ENCODE data around the gene PAH. TPM values are rescaled to one million over a fixed set of nuclear protein-coding genes. Genes with fewer than 3 reads are reported as not detected.

PAH gene
- total RNA-seq, 2 experiments from 2014 or later, result not detected

DNA sequence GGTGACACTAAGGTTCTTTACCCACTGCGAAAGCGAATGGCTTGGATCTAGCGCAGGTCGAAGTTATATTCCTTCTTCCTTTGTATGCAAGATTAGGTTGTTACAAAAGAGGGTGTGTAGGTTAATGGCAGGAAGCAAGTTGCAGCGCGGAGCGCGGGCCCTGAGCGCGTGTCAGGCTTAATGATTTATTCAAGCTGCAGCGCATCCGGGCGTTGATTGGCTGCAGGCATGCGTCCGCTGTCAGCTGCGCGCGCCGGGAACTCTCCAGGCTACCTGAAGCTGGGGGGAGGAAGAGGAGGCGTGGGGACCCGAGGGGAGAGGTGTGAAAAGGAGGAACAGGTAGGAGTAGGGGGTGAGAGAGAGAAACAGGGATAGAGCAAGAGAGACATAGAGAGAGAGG is 47.8 kb upstream of the PAH start:
- ChIA-PET POLR2A (interaction anchor here (0.6 kb wide), 1 partner anchor 677 kb away, joined by 3 read pairs; no protein-coding TSS in a partner anchor), CTCF (no interaction called here)
- Histone ChIP-seq H3K9me3 (ENCODE audit: control insufficient read depth in 1 of 2, insufficient read depth in 1 of 2, low read length in 2 of 2) (peaks cover 8 to 12% of the 10 kb centered on the region in 2 experiments), H3K4me3 (ENCODE audit: low read length) (peak overlapping the region; percentile 6), H3K27me3 (ENCODE audit: control insufficient read depth in 1 of 2, insufficient read depth in 2 of 2, low read length in 2 of 2) (peaks cover 54 to 76% of the 10 kb centered on the region in 2 experiments), H3K36me3 (ENCODE audit: insufficient read depth, low read length) (no peaks in the 10 kb centered on the region), H3K4me1 (ENCODE audit: insufficient read depth, low read length) (peaks cover 10% of the 10 kb centered on the region), H3K27ac (ENCODE audit: low read depth in 1 of 2, low read length in 2 of 2) (no peak overlapping the region)
- TF ChIP-seq, protein P1, sequence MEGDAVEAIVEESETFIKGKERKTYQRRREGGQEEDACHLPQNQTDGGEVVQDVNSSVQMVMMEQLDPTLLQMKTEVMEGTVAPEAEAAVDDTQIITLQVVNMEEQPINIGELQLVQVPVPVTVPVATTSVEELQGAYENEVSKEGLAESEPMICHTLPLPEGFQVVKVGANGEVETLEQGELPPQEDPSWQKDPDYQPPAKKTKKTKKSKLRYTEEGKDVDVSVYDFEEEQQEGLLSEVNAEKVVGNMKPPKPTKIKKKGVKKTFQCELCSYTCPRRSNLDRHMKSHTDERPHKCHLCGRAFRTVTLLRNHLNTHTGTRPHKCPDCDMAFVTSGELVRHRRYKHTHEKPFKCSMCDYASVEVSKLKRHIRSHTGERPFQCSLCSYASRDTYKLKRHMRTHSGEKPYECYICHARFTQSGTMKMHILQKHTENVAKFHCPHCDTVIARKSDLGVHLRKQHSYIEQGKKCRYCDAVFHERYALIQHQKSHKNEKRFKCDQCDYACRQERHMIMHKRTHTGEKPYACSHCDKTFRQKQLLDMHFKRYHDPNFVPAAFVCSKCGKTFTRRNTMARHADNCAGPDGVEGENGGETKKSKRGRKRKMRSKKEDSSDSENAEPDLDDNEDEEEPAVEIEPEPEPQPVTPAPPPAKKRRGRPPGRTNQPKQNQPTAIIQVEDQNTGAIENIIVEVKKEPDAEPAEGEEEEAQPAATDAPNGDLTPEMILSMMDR (IDR thresholded peaks at IDR 0.05), result no peak
- intact Hi-C loops (cut with DNase I, micrococcal nuclease), result no loop called here
- Mint-ChIP-seq H3K4me3 (peak overlapping the region; percentile 74), H3K27ac (no peak overlapping the region), H3K36me3 (ENCODE audit: low read depth) (no peaks in the 10 kb centered on the region), H3K9me3 (peaks cover 6% of the 10 kb centered on the region), H3K4me1 (ENCODE audit: low read depth) (peaks cover 18% of the 10 kb centered on the region), H3K27me3 (peaks cover 97% of the 10 kb centered on the region)
- DNase-seq (peak in 4 of 14 experiments; percentile 2 to 24 (median 14)), ATAC-seq (ENCODE audit: poor library complexity) (peak; percentile 26)

DNA sequence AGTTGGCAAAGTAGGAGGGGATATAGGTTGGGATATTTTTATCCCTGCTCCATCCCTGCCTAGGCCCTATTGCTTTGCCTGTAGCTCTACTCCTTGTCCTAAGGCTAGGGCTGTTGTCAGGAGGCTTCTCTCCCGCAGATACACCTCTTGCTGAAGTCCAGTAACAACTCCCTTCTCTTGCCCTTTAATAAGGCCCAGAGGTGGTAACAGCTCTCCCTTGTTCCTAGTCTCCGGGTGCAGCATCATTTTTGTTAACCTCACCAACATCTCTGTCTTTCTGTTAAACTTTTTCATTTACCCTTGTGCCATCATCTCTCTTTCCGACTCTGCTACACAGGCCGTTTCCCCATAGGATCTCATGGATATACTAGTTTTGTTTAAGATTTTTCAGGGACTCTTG is 46.8 kb upstream of the PAH start:
- Mint-ChIP-seq H3K9me3 (peaks cover 6% of the 10 kb centered on the region), H3K27ac (no peak overlapping the region), H3K27me3 (peaks cover 100% of the 10 kb centered on the region), H3K36me3 (ENCODE audit: low read depth) (no peaks in the 10 kb centered on the region), H3K4me3 (no peak overlapping the region), H3K4me1 (ENCODE audit: low read depth) (peaks cover 18% of the 10 kb centered on the region)
- Histone ChIP-seq H3K4me1 (ENCODE audit: insufficient read depth, low read length) (peaks cover 10% of the 10 kb centered on the region), H3K27me3 (ENCODE audit: control insufficient read depth in 1 of 2, insufficient read depth in 2 of 2, low read length in 2 of 2) (peaks cover 63 to 87% of the 10 kb centered on the region in 2 experiments), H3K4me3 (ENCODE audit: low read length) (no peak overlapping the region), H3K36me3 (ENCODE audit: insufficient read depth, low read length) (no peaks in the 10 kb centered on the region), H3K27ac (ENCODE audit: low read depth in 1 of 2, low read length in 2 of 2) (no peak overlapping the region), H3K9me3 (ENCODE audit: control insufficient read depth in 1 of 2, insufficient read depth in 1 of 2, low read length in 2 of 2) (peaks cover 8 to 13% of the 10 kb centered on the region in 2 experiments)
- no peak for DNase-seq
- ATAC-seq (ENCODE audit: poor library complexity), result no peak
- intact Hi-C loops (cut with DNase I, micrococcal nuclease), result no loop called here
- ChIA-PET POLR2A (no interaction called here), CTCF (no interaction called here)
- TF ChIP-seq, protein P1 (IDR thresholded peaks at IDR 0.05), result no peak

DNA sequence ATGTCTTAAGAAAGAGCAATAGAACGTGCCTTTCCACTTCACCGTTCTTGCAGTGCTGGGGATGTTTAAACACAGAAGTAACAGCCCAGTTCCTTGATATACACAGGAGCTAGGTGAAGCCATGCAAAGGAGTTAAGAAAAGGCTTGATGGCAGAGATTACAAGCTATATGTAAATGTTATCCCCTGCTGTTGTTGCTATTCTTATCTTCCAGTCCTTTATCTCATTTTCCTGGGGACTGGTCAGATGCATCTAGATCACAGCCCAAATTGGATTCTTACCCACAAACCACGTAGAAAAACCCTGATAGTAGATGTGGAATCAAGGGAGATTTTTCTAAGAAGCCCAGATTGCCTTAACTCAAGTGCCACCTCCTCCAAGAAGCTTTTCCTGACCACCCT is 45.9 kb upstream of the PAH start:
- CTCF ChIA-PET, result no interaction called here
- no peak overlapping the region for H3K27ac Mint-ChIP-seq
- Histone ChIP-seq H3K27ac (ENCODE audit: low read depth in 1 of 2, low read length in 2 of 2) (no peak overlapping the region), H3K4me1 (ENCODE audit: insufficient read depth, low read length) (peaks cover 11% of the 10 kb centered on the region), H3K27me3 (ENCODE audit: control insufficient read depth in 1 of 2, insufficient read depth in 2 of 2, low read length in 2 of 2) (peaks cover 67 to 95% of the 10 kb centered on the region in 2 experiments), H3K4me3 (ENCODE audit: low read length) (no peak overlapping the region), H3K36me3 (ENCODE audit: insufficient read depth, low read length) (no peaks in the 10 kb centered on the region), H3K9me3 (ENCODE audit: control insufficient read depth in 1 of 2, insufficient read depth in 1 of 2, low read length in 2 of 2) (peaks cover 8 to 19% of the 10 kb centered on the region in 2 experiments)
- H3K27me3 Mint-ChIP-seq, result peaks cover 95% of the 10 kb centered on the region
- ATAC-seq (ENCODE audit: poor library complexity) (no peak), DNase-seq (no peak)
- intact Hi-C loops (cut with DNase I, micrococcal nuclease), result no loop called here
- no peaks in the 10 kb centered on the region for H3K36me3 Mint-ChIP-seq (ENCODE audit: low read depth)
- peaks cover 18% of the 10 kb centered on the region for H3K4me1 Mint-ChIP-seq (ENCODE audit: low read depth)
- no peak overlapping the region for H3K4me3 Mint-ChIP-seq
- TF ChIP-seq, protein P1 (IDR thresholded peaks at IDR 0.05), result no peak
- POLR2A ChIA-PET, result no interaction called here
- peaks cover 6% of the 10 kb centered on the region for H3K9me3 Mint-ChIP-seq

Data from CD4-positive, alpha-beta T cell (primary cell).